DND-41 (cell line): ENCODE measurements around the gene C11orf21.

Source experiments
- CTCF ChIP-seq: IDR thresholded peaks from 2 replicates; pipeline ENCODE4 v1.5.1; 2012; ENCODE audit warnings: borderline replicate concordance, low read length, moderate library complexity, mild to moderate bottlenecking; ENCODE audit not compliant: poor library complexity, severe bottlenecking; ENCODE audit errors: extremely low read depth
- EZH2 ChIP-seq: IDR thresholded peaks from 3 replicates; pipeline ENCODE4 v1.6.1; 2012; ENCODE audit warnings: borderline replicate concordance, low read depth, mild to moderate bottlenecking, moderate library complexity, low read length, inconsistent platforms; ENCODE audit not compliant: severe bottlenecking

- no peak for TF ChIP-seq CTCF
- no peak for TF ChIP-seq EZH2
Measured at GRCh38 chr11:2276280-2277007, 25.3 kb downstream of the C11orf21 start.
